ENCODE measurements around the gene TPRX2. TPM values are rescaled to one million over a fixed set of nuclear protein-coding genes. Genes with fewer than 3 reads are reported as not detected.

Gene TPRX2
- total and polyA plus RNA-seq, 2 of the 13 experiments (the other 11 are each of a cell fraction or from before 2014, with no cell fraction given), result not detected

DNA sequence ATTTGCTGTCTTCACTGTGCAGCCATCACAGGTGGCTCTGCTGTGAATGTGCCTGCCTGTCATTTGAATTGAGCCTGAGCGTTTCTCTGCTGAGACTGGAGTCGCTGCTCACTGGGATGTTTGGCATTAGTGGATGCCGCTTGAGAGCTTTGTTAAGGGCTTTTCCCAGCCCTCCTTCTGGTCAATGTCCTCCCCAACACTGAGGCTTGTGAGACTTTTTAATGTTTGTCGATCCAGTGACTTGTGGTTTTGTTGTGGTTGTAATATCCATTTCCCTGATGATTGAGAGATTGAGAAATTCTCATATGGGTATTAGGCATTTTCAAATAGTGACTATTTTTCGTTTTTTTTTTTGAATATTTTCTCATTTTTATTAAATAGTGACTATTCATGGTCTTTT lies 2.6 kb downstream of the TPRX2 start:
- DNase-seq (ENCODE audit: low spot score) (no peak), ATAC-seq (no peak), FAIRE-seq (no peak)
- no TSS peak for BruUV-seq (replicated peaks)
- no peak overlapping the region for H2AFZ ChIP-seq (ENCODE audit: low read length)
- no peak for TF ChIP-seq ZNF17 (CRISPR knock-in tag; IDR thresholded peaks at IDR 0.05)
- TF ChIP-seq ZNF232 (CRISPR knock-in tag; IDR thresholded peaks at IDR 0.05; ENCODE audit: borderline replicate concordance), result no peak
- TF ChIP-seq PRDM4 (CRISPR knock-in tag; IDR thresholded peaks at IDR 0.05; ENCODE audit: borderline replicate concordance), result no peak
- no peak for TF ChIP-seq ZNF546 (CRISPR knock-in tag; conservative IDR thresholded peaks at IDR 0.05)
- no peak for TF ChIP-seq RBAK (CRISPR knock-in tag; IDR thresholded peaks at IDR 0.05)
- H3K36me3 ChIP-seq (replicated peaks in 1 of 2; ENCODE audit: control insufficient read depth in 1 of 2, insufficient read depth in 2 of 2, low read length in 2 of 2), result no peaks in the 10 kb centered on the region
- H3K9ac ChIP-seq (ENCODE audit: insufficient read depth, low read depth, low read length), result no peak overlapping the region
- H3K79me2 ChIP-seq (ENCODE audit: insufficient read depth, low read length), result no peaks in the 10 kb centered on the region
- WGBS (ENCODE audit: low lambda C conversion rate), result 39% methylated on average over 5 of the region's 5 CpGs
- CTCF ChIA-PET (ENCODE audit: low intra/inter-chr PET ratio, low total read pairs), result interaction anchor here (1.2 kb wide), 1 partner anchor 12 kb away, joined by 4 read pairs; no protein-coding TSS in a partner anchor
- H3K27ac ChIP-seq (ENCODE audit: extremely low read length, insufficient read depth, low read length), result no peak overlapping the region
- peaks cover 20% of the 10 kb centered on the region for H3K4me1 ChIP-seq (ENCODE audit: insufficient read depth, low read length)
- no peaks in the 10 kb centered on the region for H3K9me3 ChIP-seq (ENCODE audit: low read length)
- no peak overlapping the region for H3K4me2 ChIP-seq (ENCODE audit: low read depth, low read length)
- in situ Hi-C loops (cut with HindIII; ENCODE audit: extremely low pct_ligation_motif_present, low pct_unique_long_range_greater_than_20kb), result no loop called here
- POLR2A ChIA-PET, result no interaction called here
- H3K27me3 ChIP-seq (ENCODE audit: control insufficient read depth in 1 of 2, insufficient read depth in 2 of 2, low read length in 2 of 2), result peaks cover 0 to 6% of the 10 kb centered on the region in 2 experiments; a peak in 1 of 5 replicates
- H4K20me1 ChIP-seq (ENCODE audit: insufficient read depth, low read length), result no peaks in the 10 kb centered on the region
- intact Hi-C loops (cut with micrococcal nuclease; ENCODE audit: unreplicated experiment), result loop anchor here (2.0 kb wide), 1 partner anchor 49 kb away; no protein-coding TSS in a partner anchor
- H3K4me3 ChIP-seq (replicated peaks in 1 of 3; ENCODE audit: insufficient read depth in 1 of 3, low read depth in 2 of 3, low read length in 3 of 3), result no peak overlapping the region

GRCh38 chr19:47863514-47863936 lies 4.5 kb downstream of the TPRX2 start:
- H3K4me1 ChIP-seq (ENCODE audit: insufficient read depth, low read length), result peaks cover 17% of the 10 kb centered on the region
- no peak overlapping the region for H2AFZ ChIP-seq (ENCODE audit: low read length)
- CTCF ChIA-PET (ENCODE audit: low intra/inter-chr PET ratio, low total read pairs), result interaction anchor here (0.6 to 1.5 kb wide), 6 partner anchors 14 to 92 kb away, joined by 3 to 7 read pairs (median 4); no protein-coding TSS in a partner anchor
- in situ Hi-C loops (cut with HindIII; ENCODE audit: extremely low pct_ligation_motif_present, low pct_unique_long_range_greater_than_20kb), result no loop called here
- peak overlapping the region; percentile 69 for H3K4me2 ChIP-seq (ENCODE audit: low read depth, low read length)
- FAIRE-seq, result peak; percentile 88
- H3K79me2 ChIP-seq (ENCODE audit: insufficient read depth, low read length), result no peaks in the 10 kb centered on the region
- H3K36me3 ChIP-seq (replicated peaks in 1 of 2; ENCODE audit: control insufficient read depth in 1 of 2, insufficient read depth in 2 of 2, low read length in 2 of 2), result no peaks in the 10 kb centered on the region
- ATAC-seq, result peak; percentile 85
- no peak overlapping the region for H3K27ac ChIP-seq (ENCODE audit: extremely low read length, insufficient read depth, low read length)
- H3K9me3 ChIP-seq (ENCODE audit: low read length), result no peaks in the 10 kb centered on the region
- H3K9ac ChIP-seq (ENCODE audit: insufficient read depth, low read depth, low read length), result peak overlapping the region; percentile 23; the same call in 1 of the 2 replicates
- 2% methylated on average over 14 of the region's 14 CpGs for WGBS (ENCODE audit: low lambda C conversion rate)
- BruUV-seq (replicated peaks), result no TSS peak
- H3K27me3 ChIP-seq (ENCODE audit: control insufficient read depth in 1 of 2, insufficient read depth in 2 of 2, low read length in 2 of 2), result 0 out of 5 replicates have a peak, but pooled peaks cover 0 to 3% of the 10 kb centered on the region in 2 experiments
- POLR2A ChIA-PET, result no interaction called here
- intact Hi-C loops (cut with micrococcal nuclease; ENCODE audit: unreplicated experiment), result loop anchor here (1.0 to 2.0 kb wide), 2 partner anchors 14 to 51 kb away; no protein-coding TSS in a partner anchor
- peak; percentile 61 for DNase-seq (ENCODE audit: low spot score)
- H3K4me3 ChIP-seq (replicated peaks in 1 of 3; ENCODE audit: insufficient read depth in 1 of 3, low read depth in 2 of 3, low read length in 3 of 3), result peak overlapping the region in 1 of 3 experiments; percentile 50; a peak in 1 of 6 replicates
- H4K20me1 ChIP-seq (ENCODE audit: insufficient read depth, low read length), result no peaks in the 10 kb centered on the region
- TF ChIP-seq HOMEZ (CRISPR knock-in tag; IDR thresholded peaks at IDR 0.05; ENCODE audit: low read depth), result peak; percentile 33; the same call in 1 of the 2 replicates
- 0 out of 2 replicates have a peak, but pooled peaks have one; percentile 16 for TF ChIP-seq ZBTB38 (CRISPR knock-in tag; IDR thresholded peaks at IDR 0.05)
- TF ChIP-seq, protein P1, sequence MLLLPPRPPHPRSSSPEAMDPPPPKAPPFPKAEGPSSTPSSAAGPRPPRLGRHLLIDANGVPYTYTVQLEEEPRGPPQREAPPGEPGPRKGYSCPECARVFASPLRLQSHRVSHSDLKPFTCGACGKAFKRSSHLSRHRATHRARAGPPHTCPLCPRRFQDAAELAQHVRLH (CRISPR knock-in tag; IDR thresholded peaks at IDR 0.05; ENCODE audit: borderline replicate concordance, low read depth), result no peak; the same call in 1 of the 2 replicates
- peak; percentile 48; the same call in 1 of the 2 replicates for TF ChIP-seq NFKB2 (CRISPR knock-in tag; IDR thresholded peaks at IDR 0.05; ENCODE audit: borderline replicate concordance)
- no peak for TF ChIP-seq ZNF547 (CRISPR knock-in tag; IDR thresholded peaks at IDR 0.05)
- TF ChIP-seq ZNF10 (CRISPR knock-in tag; IDR thresholded peaks at IDR 0.05; ENCODE audit: borderline replicate concordance, low read depth), result no peak
- no peak for TF ChIP-seq ATRX (CRISPR knock-in tag; IDR thresholded peaks at IDR 0.05; ENCODE audit: borderline replicate concordance)
- TF ChIP-seq FOSL2 (CRISPR knock-in tag; IDR thresholded peaks at IDR 0.05), result peak; percentile 12; the same call in 1 of the 2 replicates
- 0 out of 2 replicates have a peak, but pooled peaks have one; percentile 22 for TF ChIP-seq ZNF607 (CRISPR knock-in tag; IDR thresholded peaks at IDR 0.05; ENCODE audit: borderline replicate concordance)
